Measurements from ENCODE around the gene TEX14. TPM values are rescaled to one million over a fixed set of nuclear protein-coding genes. Genes with fewer than 3 reads are reported as not detected.

The TEX14 gene
- polyA plus RNA-seq, 1 of the 3 experiments (the other 2 are of a cell fraction) = 0.02 TPM

- no peaks in the 10 kb centered on the region for H3K4me1 ChIP-seq (ENCODE audit: control insufficient read depth in 1 of 2, insufficient read depth in 2 of 2, low read depth in 1 of 2, low read length in 1 of 2)
- H3K27me3 ChIP-seq (ENCODE audit: insufficient read depth) = no peaks in the 10 kb centered on the region
- H3K4me3 ChIP-seq (ENCODE audit: low read depth in 2 of 2, low read length in 1 of 2) = no peak overlapping the region
- H3K4me2 ChIP-seq = no peak overlapping the region
- WGBS (ENCODE audit: low lambda C conversion rate) = 94% methylated on average over 8 of the region's 8 CpGs
- ChIA-PET CTCF (interaction anchor here (0.7 to 7.4 kb wide), 4 partner anchors 8 to 302 kb away, joined by 3 to 53 read pairs (median 6); partner anchors contain the start of gene RAD51C), POLR2A (interaction anchor here (0.7 kb wide), 1 partner anchor 176 kb away, joined by 3 read pairs; no protein-coding TSS in a partner anchor)
- no peaks in the 10 kb centered on the region for H3K79me2 ChIP-seq (ENCODE audit: insufficient read depth)
- H4K20me1 ChIP-seq (ENCODE audit: insufficient read depth) = no peaks in the 10 kb centered on the region
- H3F3A ChIP-seq (replicated peaks; ENCODE audit: insufficient read depth) = peaks cover 5% of the 10 kb centered on the region
- H3K9me2 ChIP-seq = no peaks in the 10 kb centered on the region
- H3K27ac ChIP-seq (ENCODE audit: low read depth in 2 of 2, low read length in 1 of 2) = peak overlapping the region in 1 of 2 experiments; percentile 40; a peak in 2 of 4 replicates
- H2AFZ ChIP-seq (ENCODE audit: low read depth) = no peak overlapping the region
- no peak overlapping the region for H3K9ac ChIP-seq
- no peak for TF ChIP-seq TCF12 (IDR thresholded peaks at IDR 0.05)
- no peak for TF ChIP-seq TAF1 (IDR thresholded peaks at IDR 0.05; ENCODE audit: borderline replicate concordance, low read depth, low read length)
- TF ChIP-seq RXRA (IDR thresholded peaks at IDR 0.05; ENCODE audit: borderline replicate concordance, low read depth) = no peak
- no peak for TF ChIP-seq NRF1 (IDR thresholded peaks at IDR 0.05; ENCODE audit: low read depth, low read length)
- TF ChIP-seq, protein P1, sequence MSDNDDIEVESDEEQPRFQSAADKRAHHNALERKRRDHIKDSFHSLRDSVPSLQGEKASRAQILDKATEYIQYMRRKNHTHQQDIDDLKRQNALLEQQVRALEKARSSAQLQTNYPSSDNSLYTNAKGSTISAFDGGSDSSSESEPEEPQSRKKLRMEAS (IDR thresholded peaks at IDR 0.05; ENCODE audit: low read depth) = no peak
- no peak for TF ChIP-seq TEAD4 (IDR thresholded peaks at IDR 0.05; ENCODE audit: borderline replicate concordance, insufficient read depth)
- TF ChIP-seq RAD21 (IDR thresholded peaks at IDR 0.05; ENCODE audit: low read length) = no peak
- H3K9me3 ChIP-seq = no peaks in the 10 kb centered on the region
- DNase-seq = no peak
- peaks cover 0 to 4% of the 10 kb centered on the region in 2 experiments for H3K36me3 ChIP-seq (replicated peaks in 1 of 2; ENCODE audit: control insufficient read depth in 1 of 2, insufficient read depth in 2 of 2, low read length in 1 of 2)
Observed at GRCh38 chr17:58702708-58703107, 10.9 kb upstream of the TEX14 start.

- Histone ChIP-seq H3K9me2 (no peaks in the 10 kb centered on the region), H3K27me3 (ENCODE audit: insufficient read depth) (no peaks in the 10 kb centered on the region), H3K9me3 (no peaks in the 10 kb centered on the region), H4K20me1 (ENCODE audit: insufficient read depth) (no peaks in the 10 kb centered on the region), H3K4me1 (ENCODE audit: control insufficient read depth in 1 of 2, insufficient read depth in 2 of 2, low read depth in 1 of 2, low read length in 1 of 2) (no peaks in the 10 kb centered on the region), H3K36me3 (replicated peaks in 1 of 2; ENCODE audit: control insufficient read depth in 1 of 2, insufficient read depth in 2 of 2, low read length in 1 of 2) (peaks cover 0 to 4% of the 10 kb centered on the region in 2 experiments), H3K4me2 (no peak overlapping the region), H3K27ac (ENCODE audit: low read depth in 2 of 2, low read length in 1 of 2) (no peak overlapping the region), H3K4me3 (ENCODE audit: low read depth in 2 of 2, low read length in 1 of 2) (no peak overlapping the region), H3K9ac (no peak overlapping the region), H3F3A (replicated peaks; ENCODE audit: insufficient read depth) (peaks cover 5% of the 10 kb centered on the region), H2AFZ (ENCODE audit: low read depth) (no peak overlapping the region), H3K79me2 (ENCODE audit: insufficient read depth) (no peaks in the 10 kb centered on the region)
- ChIA-PET CTCF (interaction anchor here (1.7 to 7.4 kb wide), 3 partner anchors 8 to 303 kb away, joined by 3 to 53 read pairs (median 10); no protein-coding TSS in a partner anchor), POLR2A (no interaction called here)
- TF ChIP-seq NRF1 (IDR thresholded peaks at IDR 0.05; ENCODE audit: low read depth, low read length) = no peak
- TF ChIP-seq SIN3A (IDR thresholded peaks at IDR 0.05; ENCODE audit: borderline replicate concordance, low read depth, low read length) = no peak
- no peak for TF ChIP-seq YY1 (IDR thresholded peaks at IDR 0.05; ENCODE audit: low read depth)
- TF ChIP-seq GATA2 (CRISPR knock-in tag; IDR thresholded peaks at IDR 0.05) = no peak
- TF ChIP-seq FOXM1 (IDR thresholded peaks at IDR 0.05; ENCODE audit: low read depth) = no peak
- 93% methylated on average over 5 of the region's 5 CpGs for WGBS (ENCODE audit: low lambda C conversion rate)
- DNase-seq = no peak
Observed at GRCh38 chr17:58702045-58702476, 10.2 kb upstream of the TEX14 start.

DNA sequence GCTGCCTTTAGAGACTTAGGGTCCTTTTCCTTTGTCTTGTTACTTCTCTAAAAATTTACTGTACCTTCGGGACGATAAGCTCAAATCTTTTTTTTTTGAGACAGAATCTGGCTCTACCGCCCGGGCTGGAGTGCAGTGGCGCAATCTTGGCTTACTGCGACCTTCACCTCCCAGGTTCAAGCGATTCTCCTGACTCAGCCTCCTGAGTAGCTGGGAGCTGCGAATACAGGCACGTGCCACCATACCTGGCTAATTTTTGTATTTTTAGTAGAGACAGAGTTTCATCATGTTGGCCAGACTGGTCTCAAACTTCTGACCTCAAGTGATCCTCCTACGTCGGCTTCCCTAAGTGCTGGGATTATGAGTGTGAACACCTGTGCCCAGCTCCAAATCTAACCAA, 7.9 kb upstream of the TEX14 start:
- Histone ChIP-seq H3K36me3 (replicated peaks in 1 of 2; ENCODE audit: control insufficient read depth in 1 of 2, insufficient read depth in 2 of 2, low read length in 1 of 2) (peaks cover 0 to 6% of the 10 kb centered on the region in 2 experiments), H3F3A (replicated peaks; ENCODE audit: insufficient read depth) (peaks cover 5% of the 10 kb centered on the region), H3K4me1 (ENCODE audit: control insufficient read depth in 1 of 2, insufficient read depth in 2 of 2, low read depth in 1 of 2, low read length in 1 of 2) (no peaks in the 10 kb centered on the region), H3K79me2 (ENCODE audit: insufficient read depth) (peaks cover 4% of the 10 kb centered on the region; the same call in 1 of the 2 replicates), H3K27ac (ENCODE audit: low read depth in 2 of 2, low read length in 1 of 2) (no peak overlapping the region), H3K4me2 (no peak overlapping the region), H3K27me3 (ENCODE audit: insufficient read depth) (no peaks in the 10 kb centered on the region), H4K20me1 (ENCODE audit: insufficient read depth) (no peaks in the 10 kb centered on the region), H3K9ac (no peak overlapping the region), H3K9me2 (no peaks in the 10 kb centered on the region), H3K4me3 (ENCODE audit: low read depth in 2 of 2, low read length in 1 of 2) (no peak overlapping the region), H3K9me3 (no peaks in the 10 kb centered on the region), H2AFZ (ENCODE audit: low read depth) (no peak overlapping the region)
- WGBS (ENCODE audit: low lambda C conversion rate) = 99% methylated on average over 11 of the region's 11 CpGs
- DNase-seq = no peak
- ChIA-PET POLR2A (interaction anchor here (0.7 to 1.9 kb wide), 2 partner anchors 69 to 303 kb away, joined by 4 read pairs; no protein-coding TSS in a partner anchor), CTCF (interaction anchor here (0.7 to 7.4 kb wide), 6 partner anchors 11 to 306 kb away, joined by 3 to 53 read pairs (median 5); no protein-coding TSS in a partner anchor)
- no peak for TF ChIP-seq MEF2A (IDR thresholded peaks at IDR 0.05; ENCODE audit: borderline replicate concordance, low read depth)
- no peak for TF ChIP-seq IRF3 (IDR thresholded peaks at IDR 0.05; ENCODE audit: low read depth, low read length)
- TF ChIP-seq ELF1 (IDR thresholded peaks at IDR 0.05) = no peak
- no peak for TF ChIP-seq EP300 (IDR thresholded peaks at IDR 0.05; ENCODE audit: borderline replicate concordance in 1 of 2, low read depth in 1 of 2, low read length in 1 of 2)
- TF ChIP-seq TCF12 (IDR thresholded peaks at IDR 0.05) = no peak
- TF ChIP-seq RCOR1 (IDR thresholded peaks at IDR 0.05; ENCODE audit: low read length) = no peak
- TF ChIP-seq MXI1 (IDR thresholded peaks at IDR 0.05; ENCODE audit: low read depth, low read length) = no peak
- TF ChIP-seq GATA2 (CRISPR knock-in tag; IDR thresholded peaks at IDR 0.05) = no peak
- TF ChIP-seq CHD2 (IDR thresholded peaks at IDR 0.05; ENCODE audit: low read length, partially characterized antibody) = no peak

All from SK-N-SH (cell line).